ENCODE results near the gene ADARB2.

DNA sequence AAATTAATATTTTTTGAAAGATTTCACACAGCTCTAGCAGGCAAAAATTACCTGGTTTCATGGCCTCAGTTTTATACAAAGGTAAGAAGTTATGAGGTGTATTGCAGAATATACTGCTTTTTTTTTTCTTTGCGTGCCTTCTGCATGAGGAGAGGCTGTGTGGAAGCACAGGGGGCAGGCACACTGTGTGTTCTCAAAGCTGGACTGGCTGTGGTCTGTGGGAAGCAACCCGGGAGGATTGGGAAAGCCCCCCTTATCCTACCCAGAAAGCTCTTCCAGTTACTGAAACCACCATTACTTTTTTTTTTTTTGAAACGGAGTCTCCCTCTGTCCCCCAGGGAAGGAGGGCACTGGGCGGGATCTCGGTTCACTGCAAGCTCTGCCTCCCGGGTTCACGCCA, 25.0 kb downstream of the ADARB2 start:
- TF ChIP-seq, protein P1, sequence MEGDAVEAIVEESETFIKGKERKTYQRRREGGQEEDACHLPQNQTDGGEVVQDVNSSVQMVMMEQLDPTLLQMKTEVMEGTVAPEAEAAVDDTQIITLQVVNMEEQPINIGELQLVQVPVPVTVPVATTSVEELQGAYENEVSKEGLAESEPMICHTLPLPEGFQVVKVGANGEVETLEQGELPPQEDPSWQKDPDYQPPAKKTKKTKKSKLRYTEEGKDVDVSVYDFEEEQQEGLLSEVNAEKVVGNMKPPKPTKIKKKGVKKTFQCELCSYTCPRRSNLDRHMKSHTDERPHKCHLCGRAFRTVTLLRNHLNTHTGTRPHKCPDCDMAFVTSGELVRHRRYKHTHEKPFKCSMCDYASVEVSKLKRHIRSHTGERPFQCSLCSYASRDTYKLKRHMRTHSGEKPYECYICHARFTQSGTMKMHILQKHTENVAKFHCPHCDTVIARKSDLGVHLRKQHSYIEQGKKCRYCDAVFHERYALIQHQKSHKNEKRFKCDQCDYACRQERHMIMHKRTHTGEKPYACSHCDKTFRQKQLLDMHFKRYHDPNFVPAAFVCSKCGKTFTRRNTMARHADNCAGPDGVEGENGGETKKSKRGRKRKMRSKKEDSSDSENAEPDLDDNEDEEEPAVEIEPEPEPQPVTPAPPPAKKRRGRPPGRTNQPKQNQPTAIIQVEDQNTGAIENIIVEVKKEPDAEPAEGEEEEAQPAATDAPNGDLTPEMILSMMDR (IDR thresholded peaks at IDR 0.05) = no peak
- no peak for TF ChIP-seq POLR2A (IDR thresholded peaks at IDR 0.05)
- TF ChIP-seq EP300 (IDR thresholded peaks at IDR 0.05) = no peak
